ENCODE results near the gene SNX19.

The SNX19 gene

DNA sequence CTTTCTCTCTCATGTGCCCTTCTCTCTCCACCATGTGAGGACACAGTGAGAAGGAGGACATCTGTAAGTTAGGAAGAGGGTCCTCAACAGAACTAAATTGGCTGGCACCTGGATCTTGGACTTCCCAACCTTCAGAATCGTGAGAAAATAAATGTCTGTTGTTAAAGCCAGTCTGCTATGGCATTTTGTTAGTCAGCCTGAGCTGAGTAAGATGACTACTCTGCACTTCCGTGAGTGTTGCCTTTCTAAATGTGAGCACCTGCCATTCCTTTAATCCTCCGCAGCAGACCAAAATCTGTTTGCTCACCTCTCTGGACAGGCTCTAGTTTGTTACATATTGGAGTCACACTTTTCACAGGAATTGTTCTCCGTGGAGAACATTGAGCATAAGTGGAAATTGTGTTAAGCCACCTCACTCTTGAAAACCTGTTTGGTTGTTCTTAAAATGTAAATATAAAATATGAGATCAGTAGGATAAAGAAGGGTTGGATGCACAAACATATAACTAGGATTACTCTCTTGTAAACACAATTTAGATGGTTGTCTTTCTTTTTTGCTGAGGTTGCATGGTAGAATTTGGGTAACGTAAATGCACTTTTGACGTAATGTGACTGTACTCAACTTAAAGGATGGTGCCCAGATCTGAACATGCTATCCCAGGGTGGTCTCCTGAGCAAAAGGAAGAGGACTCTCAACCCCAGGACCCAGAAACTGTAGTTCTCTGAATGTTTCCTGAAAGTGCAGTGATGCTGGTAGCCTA is 65.9 kb downstream of the SNX19 start:
- no peak overlapping the region for H3K4me3 ChIP-seq (ENCODE audit: low read depth, low read length)
- DNase-seq (ENCODE audit: low read depth) = no peak
- in situ Hi-C loops (cut with HindIII; ENCODE audit: low sequenced_read_pairs) = no loop called here
- TF ChIP-seq, protein P1, sequence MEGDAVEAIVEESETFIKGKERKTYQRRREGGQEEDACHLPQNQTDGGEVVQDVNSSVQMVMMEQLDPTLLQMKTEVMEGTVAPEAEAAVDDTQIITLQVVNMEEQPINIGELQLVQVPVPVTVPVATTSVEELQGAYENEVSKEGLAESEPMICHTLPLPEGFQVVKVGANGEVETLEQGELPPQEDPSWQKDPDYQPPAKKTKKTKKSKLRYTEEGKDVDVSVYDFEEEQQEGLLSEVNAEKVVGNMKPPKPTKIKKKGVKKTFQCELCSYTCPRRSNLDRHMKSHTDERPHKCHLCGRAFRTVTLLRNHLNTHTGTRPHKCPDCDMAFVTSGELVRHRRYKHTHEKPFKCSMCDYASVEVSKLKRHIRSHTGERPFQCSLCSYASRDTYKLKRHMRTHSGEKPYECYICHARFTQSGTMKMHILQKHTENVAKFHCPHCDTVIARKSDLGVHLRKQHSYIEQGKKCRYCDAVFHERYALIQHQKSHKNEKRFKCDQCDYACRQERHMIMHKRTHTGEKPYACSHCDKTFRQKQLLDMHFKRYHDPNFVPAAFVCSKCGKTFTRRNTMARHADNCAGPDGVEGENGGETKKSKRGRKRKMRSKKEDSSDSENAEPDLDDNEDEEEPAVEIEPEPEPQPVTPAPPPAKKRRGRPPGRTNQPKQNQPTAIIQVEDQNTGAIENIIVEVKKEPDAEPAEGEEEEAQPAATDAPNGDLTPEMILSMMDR (IDR thresholded peaks at IDR 0.05; ENCODE audit: low read depth, low read length, missing control alignments) = no peak

DNA sequence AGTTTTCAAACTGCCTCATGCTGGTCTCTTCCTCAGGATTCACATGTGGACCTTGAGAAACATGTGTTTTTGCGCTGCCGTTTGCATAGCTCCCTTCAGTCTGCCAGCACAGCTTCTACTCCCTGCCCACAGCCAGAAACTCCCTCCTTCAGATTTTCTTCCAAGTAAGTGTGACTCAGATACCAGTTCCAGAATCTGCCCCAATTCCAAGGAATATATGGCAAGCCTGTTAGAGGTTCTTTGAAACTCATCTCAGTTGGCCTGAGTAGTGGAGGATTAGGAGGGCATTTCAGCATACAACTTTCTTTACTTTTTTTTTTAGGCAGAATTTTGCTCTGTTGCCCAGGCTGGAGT is 67.1 kb downstream of the SNX19 start:
- H3K4me3 ChIP-seq (ENCODE audit: low read depth, low read length) = no peak overlapping the region
- TF ChIP-seq, protein P1 (IDR thresholded peaks at IDR 0.05; ENCODE audit: low read depth, low read length, missing control alignments) = no peak
- DNase-seq (ENCODE audit: low read depth) = peak; percentile 37
- in situ Hi-C loops (cut with HindIII; ENCODE audit: low sequenced_read_pairs) = no loop called here

GRCh38 chr11:130848361-130849214 is 67.7 kb downstream of the SNX19 start:
- TF ChIP-seq, protein P1 (IDR thresholded peaks at IDR 0.05; ENCODE audit: low read depth, low read length, missing control alignments) = no peak
- H3K4me3 ChIP-seq (ENCODE audit: low read depth, low read length) = no peak overlapping the region
- in situ Hi-C loops (cut with HindIII; ENCODE audit: low sequenced_read_pairs) = no loop called here
- no peak for DNase-seq (ENCODE audit: low read depth)

- TF ChIP-seq, protein P1 (IDR thresholded peaks at IDR 0.05; ENCODE audit: low read depth, low read length, missing control alignments) = no peak
- H3K4me3 ChIP-seq (ENCODE audit: low read depth, low read length) = no peak overlapping the region
- peak; percentile 23 for DNase-seq (ENCODE audit: low read depth)
- in situ Hi-C loops (cut with HindIII; ENCODE audit: low sequenced_read_pairs) = no loop called here
These were observed 68.8 kb downstream of the SNX19 start for GRCh38 chr11:130847517-130847916.

- DNase-seq (ENCODE audit: low read depth) = no peak
- in situ Hi-C loops (cut with HindIII; ENCODE audit: low sequenced_read_pairs) = no loop called here
- TF ChIP-seq, protein P1 (IDR thresholded peaks at IDR 0.05; ENCODE audit: low read depth, low read length, missing control alignments) = no peak
- H3K4me3 ChIP-seq (ENCODE audit: low read depth, low read length) = no peak overlapping the region
These were observed 69.7 kb downstream of the SNX19 start for GRCh38 chr11:130846606-130847005.

DNA sequence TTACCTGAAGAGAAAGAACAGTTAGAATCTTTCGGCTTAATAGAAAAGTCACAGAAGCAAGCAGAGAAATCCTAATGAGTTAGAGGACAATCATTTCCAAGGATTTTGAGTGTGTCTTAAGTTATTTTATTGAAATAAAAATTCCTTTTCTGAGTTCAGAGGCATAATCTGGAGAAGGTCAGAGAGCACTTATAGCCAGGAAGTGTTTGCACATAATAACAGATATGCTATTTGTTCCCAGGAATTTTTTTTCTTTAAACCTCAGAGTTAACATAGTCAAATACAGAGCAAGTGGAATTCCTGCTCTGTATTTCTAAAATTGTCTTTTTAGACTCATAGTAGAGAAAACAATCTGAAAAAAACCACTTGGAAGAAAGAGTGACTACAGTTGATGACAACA is 74.3 kb downstream of the SNX19 start:
- in situ Hi-C loops (cut with HindIII; ENCODE audit: low sequenced_read_pairs) = no loop called here
- no peak overlapping the region for H3K4me3 ChIP-seq (ENCODE audit: low read depth, low read length)
- no peak for DNase-seq (ENCODE audit: low read depth)
- TF ChIP-seq, protein P1 (IDR thresholded peaks at IDR 0.05; ENCODE audit: low read depth, low read length, missing control alignments) = no peak
